NOMO-1 treated with DMSO at 0.1 percent for 48 hours (cell line): Measurements from ENCODE around the gene SLC27A1.
"Not testable (repeated sequence)": the region's sequence is repeated elsewhere in the genome, so short reads cannot be mapped to it uniquely, and the experiment has no call there.

ENCODE experiments used
- DNase-seq: peaks from one replicate; lab custom pipeline; 2025; ENCODE audit not compliant: unreplicated experiment; lab: John Stamatoyannopoulos, UW

SLC27A1 gene

DNA sequence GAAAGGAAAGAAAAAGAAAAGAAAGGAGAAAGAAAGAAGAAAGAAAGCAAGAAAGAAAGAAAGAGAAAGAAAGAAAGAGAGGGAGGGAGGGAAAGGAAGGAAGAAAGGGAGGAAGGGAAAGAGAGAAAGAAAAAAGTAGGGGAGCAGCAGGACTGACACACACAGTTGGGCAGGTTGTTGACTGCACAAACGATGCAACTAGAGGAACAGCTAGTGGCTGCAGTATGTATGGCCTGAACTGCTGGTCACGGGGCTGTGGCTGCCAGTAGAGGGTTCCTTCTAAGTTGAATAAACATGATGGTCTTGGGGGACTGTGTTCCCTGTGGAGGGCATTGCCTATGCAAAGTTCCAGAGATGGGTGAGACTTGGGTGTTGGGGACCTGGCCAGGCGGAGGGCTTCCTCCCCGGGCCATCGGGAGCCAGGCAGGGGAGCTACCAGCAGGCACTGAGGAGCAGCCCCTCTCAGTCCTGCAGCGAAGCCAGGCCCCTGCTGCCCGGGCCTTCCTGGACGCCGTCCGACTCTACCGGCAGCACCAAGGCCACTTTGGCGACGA is 68.4 kb downstream of the SLC27A1 start:
- no peak for DNase-seq

DNA sequence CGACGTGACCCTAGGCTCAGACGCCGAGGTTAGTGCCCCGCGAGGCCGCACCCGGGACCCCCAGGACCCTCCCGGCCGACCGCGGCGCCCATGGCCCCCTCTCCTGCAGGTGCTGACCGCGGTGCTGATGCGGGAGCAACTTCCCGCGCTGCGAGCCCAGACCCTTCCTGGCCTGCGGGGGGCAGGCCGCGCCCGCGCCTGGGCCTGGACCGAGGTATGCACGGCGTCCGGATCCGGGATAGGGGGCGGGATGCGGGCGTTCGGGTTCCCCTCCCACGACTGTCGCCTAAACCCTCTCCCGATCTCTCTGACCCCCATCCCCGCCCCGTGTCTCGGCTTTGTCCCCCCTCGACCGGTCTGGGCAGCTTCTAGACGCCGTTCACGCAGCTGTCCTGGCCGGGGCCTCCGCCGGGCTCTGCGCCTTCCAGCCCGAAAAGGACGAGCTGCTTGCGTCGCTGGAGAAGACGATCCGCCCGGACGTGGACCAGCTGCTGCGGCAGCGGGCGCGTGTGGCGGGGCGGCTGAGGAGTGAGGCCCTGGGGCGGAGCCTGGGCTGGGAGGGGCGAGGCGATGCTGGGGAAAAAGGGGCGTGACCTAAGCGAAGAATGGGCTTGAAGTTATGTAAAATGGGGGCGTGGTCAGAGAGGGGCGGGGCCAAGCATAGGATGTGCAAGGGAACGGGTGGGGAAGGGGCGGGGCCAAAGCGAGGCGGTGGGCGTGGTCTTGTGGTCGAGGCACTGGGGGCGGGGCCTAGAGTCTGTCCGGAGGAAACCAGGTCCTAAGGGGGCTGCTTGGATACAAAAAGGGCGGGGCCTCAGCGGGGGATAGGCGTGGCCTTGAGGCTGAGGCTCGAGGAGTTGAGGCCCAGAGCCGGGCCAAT is 69.2 kb downstream of the SLC27A1 start:
- DNase-seq, result peak; percentile 94

DNA sequence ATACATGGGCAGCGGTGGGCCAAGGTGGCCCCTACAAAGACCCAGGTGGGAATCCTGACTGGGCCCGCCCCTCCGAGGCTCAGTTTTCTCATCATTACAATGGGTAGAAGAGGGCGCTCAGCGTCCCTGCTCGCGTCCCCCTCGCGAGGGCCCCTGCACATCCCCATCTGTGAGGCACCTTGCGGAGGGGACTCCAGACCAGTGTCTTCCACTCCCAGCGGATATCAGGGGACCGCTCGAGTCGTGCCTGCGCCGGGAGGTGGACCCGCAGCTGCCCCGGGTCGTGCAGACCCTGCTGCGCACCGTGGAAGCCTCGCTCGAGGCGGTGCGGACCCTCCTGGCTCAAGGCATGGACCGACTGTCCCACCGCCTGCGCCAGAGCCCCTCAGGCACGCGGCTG is 69.8 kb downstream of the SLC27A1 start:
- no peak for DNase-seq

DNA sequence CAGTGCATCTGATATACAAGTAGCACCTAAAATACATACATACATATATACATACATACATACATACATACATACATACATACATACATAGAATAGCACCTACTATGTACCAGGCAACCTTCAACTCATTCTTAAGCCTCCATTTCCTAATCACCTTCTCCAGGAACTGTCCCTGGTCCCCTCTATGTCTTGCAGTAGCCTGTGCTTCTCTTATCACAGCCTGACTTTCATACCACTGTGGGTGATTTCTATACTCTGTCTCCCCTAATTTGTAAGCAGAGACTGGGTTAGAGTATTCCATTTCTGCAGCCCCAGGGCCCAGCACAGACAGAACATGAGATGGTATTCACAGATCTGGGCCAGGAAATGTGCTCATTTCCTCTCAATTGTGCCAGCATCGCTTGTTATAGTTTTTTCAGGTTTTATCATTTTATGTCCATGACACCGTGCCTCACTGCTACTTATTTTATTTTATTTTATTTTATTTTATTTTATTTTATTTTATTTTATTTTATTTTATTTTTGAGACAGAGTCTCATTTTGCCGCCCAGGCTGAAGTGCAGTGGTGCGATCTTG is 70.9 kb downstream of the SLC27A1 start:
- no peak for DNase-seq

DNA sequence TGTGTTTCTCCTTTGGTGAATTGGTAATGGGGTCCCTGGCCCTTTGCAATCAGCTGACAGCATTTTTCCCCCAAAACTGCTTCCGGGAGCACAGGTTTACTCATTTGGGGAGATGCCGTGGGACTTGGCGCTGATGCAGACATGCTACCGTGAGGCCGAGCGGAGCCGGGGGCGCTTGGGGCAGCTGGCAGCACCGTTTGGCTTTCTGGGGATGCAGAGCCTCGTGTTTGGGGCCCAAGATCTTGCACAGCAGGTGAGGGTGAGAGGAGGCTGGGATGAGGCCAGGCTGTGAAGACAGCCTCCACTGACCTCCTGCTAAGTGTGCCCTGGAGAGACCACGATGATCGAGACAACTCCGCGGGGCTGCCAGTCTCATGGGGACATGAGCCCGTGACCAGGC is 71.7 kb downstream of the SLC27A1 start:
- no peak for DNase-seq

DNA sequence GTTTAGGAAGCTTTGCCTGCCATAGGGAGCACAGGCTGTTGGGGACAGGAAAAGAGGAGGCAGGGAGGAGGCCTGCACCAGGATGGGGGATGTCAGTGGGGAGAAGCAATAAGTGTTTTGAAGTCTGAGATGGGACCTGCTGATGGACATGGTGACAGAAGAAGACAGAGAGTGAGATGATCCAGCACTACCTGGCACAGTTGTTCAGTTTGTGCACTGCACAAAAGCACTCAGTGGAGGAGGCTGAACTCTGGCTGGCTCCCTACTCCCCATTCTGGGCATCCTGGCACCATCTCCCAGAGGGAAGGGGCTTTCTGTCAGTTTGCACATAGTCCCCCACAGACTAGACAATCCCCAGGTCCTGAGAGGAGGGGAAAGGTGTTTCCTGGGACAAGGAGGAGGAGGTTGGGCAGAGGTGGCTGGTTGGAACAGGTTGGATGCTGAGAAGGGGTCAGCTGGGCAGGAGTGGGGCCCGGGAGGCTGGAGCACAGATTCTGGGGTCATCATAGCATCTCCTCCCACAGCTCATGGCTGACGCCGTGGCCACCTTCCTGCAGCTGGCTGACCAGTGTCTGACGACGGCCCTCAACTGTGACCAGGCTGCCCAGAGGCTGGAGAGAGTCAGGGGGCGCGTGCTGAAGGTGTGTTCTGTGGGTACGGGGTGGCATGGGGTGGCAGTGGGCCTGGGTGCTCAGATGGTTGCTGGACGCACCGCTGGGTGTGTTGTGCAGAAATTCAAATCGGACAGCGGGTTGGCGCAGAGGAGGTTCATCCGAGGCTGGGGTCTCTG is 72.7 kb downstream of the SLC27A1 start:
- no peak for DNase-seq

DNA sequence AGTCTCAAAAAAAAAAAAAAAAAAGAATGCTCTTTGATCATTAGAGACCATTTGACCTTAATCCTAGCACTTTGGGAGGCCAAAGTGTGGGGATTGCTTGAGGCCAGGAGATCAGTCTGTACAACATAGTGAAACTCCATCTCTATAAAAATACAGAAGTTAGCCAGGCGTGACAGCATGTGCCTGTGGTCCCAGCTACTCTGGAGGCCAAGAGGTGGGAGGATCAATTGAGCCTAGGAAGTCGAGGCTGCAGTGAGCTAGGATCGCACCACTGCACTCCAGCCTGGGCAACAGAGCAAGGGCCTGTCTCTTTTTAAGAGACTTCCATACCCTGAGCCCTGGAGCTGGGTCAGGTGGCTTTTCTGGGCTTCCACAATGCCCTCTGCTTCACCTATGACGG is 73.7 kb downstream of the SLC27A1 start:
- no peak for DNase-seq

DNA sequence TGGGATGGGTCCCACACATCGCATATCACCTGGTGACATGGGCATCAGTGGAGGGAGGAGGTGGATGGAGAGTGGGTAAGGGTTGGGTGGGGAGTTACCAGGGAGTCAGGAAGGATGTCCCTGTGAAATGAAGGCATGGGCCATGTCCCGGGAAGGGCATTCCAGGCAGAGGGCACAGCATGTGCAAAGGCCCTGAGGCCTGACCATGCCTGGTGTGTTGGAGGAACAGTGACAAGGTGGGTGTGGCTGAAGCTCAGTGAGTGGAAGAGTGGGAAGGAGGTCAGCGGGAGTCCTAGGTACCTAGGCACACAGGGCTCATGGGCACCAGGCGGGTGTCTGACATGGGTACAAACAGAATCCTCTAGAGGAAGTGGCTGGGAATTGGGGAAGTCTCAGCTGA is 74.1 kb downstream of the SLC27A1 start:
- DNase-seq, result no peak

DNA sequence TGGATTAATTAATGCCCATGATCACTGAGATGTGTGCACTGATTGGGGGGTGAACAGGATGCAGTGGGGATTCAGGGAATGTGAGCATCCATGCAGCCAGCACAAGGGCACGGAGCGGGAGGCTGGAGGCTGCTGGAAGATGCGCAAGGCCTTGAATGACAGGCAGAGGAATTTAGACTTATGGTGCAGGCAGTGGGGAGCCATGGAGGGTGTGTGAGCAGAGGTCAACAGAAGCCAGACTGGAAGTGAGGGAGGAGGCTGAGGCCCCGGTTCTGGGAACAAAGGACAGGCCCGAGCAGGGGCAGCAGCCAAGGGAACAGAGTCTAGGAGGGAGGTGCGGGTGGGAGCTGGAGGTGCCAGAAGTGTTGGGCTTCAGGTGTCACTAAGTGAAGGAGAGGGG is 77.8 kb downstream of the SLC27A1 start:
- no peak for DNase-seq

DNA sequence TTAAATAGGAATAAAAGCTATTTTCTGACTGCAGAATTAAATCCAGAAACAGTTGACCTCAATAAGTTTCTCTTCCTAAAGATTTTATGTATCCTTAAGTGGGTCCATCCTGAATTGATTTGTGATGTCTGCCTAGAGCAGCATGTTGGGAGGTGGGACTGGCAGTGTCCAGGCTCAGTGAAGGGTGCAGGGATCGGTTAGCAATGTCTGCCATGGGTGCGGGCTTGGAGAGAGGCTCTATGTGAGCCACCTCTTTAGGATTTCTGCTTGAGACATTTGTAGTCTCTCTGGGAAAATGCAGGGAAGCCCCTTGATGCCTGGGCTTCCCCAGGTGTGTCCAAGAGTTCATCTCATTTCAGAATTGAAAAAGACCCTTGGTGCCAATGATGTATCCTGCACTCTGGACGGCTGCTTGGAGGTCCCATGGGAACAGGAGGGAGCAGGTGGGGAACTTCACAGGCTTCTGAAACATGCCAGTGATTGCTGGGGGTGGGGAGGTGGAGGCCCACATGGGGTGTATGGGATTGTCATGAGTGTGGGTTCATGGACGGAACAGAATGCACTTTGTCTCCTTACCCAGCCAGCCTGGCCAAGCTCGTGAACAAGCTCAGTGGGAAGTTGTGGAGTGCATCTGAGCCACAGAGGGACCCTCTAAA is 78.9 kb downstream of the SLC27A1 start:
- DNase-seq, result no peak

DNA sequence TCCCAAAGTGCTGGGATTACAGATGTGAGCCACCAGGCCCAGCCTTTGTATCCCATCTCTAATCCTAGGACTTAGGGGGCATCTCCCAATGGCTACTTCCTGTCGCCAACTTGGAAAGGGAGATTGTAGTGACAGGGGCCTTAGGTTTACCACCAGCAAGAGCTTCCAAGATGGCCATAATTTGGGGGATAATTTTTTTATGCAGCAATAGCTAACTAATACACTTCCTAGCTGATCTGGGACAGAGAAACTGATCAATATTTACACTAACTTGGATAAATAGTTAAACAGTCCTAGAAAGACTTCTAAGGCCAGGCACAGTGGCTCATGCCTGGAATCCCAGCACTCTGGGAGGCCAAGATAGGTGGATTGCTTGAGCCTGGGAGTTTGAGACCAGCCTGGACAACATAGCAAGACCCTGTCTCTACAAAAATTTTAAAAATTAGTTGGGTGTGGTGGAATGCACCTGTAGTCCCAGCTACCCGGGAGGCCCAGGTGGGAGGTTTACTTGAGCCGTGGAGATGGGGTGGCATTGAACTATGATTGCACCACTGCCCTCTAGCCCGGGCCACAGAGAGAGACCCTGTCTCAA is 79.8 kb downstream of the SLC27A1 start:
- DNase-seq, result no peak

DNA sequence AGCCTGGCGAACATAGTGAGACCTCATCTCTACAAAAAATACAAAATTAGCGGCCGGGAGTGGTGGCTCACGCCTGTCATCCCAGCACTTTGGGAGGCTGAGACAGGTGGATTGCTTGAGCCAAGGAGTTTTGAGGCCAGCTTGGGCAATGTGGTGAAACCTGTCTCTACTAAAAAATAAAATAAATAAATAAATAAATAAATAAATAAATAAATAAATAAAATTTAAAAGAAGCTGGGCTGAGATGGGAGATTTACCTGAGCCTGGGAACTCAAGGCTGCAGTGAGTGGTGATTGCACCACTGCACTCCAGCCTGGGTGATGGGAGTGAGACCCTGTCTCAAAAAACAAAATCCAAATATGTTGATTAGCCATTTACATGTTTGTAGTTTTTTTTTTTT is 82.4 kb downstream of the SLC27A1 start:
- DNase-seq, result not testable (repeated sequence)

DNA sequence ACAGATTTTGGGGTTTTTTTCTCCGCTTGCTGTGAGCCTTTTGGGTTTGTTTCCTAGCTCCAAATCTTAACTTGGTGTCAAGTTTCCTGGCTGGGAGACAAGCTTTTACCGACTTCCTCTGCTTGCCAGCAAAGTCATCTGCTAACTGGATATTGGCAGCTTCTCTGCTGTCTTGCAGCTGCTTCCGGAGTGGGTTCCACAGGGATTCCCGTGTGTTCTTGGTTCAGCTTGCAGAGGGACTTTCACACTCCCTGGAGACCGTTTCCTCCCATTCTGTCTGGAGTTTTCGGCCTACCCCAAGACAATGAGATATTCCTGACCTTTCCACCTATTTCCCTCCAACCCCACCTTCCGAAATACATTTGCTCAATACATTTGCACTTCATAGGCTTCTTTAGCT is 82.9 kb downstream of the SLC27A1 start:
- no peak for DNase-seq

DNA sequence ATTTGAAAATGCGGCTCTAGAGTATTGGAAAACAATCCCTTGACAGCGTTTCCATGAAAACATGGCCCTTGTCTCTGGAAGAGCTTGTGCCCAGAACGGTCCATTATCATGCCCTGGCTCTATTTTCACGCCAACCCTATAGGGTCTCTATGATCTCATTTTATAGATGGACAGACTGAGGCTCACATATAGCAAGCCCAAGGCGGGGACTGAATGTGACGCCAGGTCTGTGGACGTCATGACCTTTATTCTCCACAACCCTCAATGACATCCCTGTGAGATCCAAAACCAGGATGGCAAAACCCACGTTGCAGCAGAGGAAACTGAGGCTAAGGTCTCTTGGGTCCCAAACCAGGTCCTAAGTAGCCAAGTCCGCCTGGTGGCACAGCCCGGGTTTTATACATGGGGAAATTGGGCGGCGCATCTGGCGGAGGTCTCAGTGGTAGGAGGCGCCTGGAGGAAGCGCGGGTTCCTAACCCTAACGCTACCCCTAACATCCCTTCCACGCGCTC is 84.7 kb downstream of the SLC27A1 start:
- DNase-seq, result no peak

DNA sequence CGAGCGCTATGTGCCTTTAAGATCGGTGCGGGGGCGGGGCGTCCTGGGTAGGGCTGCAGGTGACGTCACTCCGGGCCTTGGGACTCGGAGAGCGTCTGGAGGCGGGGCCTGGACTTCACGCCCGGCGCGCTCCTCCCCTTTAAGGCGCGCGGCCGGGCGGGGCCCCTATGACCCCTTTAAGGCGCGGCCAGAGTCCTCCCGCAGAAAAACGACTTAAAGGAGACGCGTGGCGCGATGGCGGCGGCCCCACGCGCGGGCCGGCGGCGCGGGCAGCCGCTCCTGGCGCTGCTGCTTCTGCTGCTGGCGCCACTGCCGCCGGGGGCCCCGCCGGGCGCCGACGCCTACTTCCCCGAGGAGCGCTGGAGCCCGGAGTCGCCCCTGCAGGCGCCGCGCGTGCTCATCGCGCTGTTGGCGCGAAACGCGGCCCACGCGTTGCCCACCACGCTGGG is 85.2 kb downstream of the SLC27A1 start, which contains the start of gene COLGALT1:
COLGALT1 (plus strand) TSS at position 170 of the 449 bp plus-strand sequence; CDS start at position 235, 65 bp downstream.
- peak; percentile 100 for DNase-seq
